Measurements from ENCODE around the gene VAV3.
"Not testable (repeated sequence)": the region's sequence is repeated elsewhere in the genome, so short reads cannot be mapped to it uniquely, and the experiment has no call there.

The VAV3 gene

DNA sequence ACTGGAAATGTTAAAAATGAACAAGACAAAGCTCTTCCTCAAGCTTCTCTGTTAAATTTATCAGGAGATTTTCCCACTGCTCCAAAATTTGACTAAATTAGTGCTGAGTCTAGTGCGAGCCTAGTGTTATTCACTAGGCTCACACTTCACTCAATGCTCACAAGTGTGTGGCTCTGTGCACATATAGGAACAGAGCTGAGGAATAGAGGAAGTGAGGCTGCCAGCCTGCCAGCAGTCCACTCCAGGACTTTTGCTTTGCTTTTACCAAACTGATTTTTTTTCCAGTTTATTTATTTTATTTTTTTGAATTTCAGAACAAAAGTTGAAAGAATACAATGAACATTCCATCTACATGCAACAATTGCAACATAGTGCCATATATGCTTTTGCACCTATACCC lies 87.2 kb downstream of the VAV3 start:
- no peak for DNase-seq

DNA sequence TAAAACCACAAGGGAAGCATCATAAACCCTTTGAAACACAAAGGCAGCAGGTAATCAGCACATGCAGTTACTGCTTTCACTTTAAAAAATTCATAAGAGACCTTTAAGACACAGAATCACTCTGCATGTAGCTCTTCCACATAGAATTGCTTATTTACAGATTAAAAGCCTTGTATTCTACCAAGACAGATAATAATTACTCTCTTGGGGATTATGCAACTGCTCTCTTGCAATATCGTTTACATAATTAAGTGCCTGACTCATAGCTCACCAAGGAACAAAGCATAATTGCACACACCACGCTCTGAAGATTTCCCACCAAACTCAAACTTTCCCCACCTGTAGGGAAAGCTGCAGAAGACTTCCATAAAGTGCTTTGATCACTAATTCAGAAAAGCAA lies 87.9 kb downstream of the VAV3 start:
- DNase-seq, result no peak

DNA sequence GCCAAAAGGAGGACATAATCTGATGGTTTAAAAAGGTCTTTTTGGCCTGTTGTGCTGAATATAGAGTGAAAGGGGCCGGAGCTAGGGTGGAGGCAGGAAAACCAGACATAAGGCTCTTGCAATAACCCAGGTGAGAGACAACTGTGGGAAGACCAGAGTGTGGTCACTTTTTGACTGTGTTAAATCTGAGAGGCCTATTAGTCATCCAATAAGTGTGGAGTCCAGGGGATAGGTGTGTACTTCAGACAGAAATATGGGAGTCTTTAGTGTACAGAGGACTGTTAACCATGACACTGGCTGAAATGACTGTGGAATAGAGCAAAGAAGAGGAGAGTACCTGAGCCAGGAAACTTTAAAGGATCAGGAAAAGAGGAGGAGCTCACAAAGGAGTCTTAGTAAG lies 89.3 kb downstream of the VAV3 start:
- DNase-seq, result no peak

DNA sequence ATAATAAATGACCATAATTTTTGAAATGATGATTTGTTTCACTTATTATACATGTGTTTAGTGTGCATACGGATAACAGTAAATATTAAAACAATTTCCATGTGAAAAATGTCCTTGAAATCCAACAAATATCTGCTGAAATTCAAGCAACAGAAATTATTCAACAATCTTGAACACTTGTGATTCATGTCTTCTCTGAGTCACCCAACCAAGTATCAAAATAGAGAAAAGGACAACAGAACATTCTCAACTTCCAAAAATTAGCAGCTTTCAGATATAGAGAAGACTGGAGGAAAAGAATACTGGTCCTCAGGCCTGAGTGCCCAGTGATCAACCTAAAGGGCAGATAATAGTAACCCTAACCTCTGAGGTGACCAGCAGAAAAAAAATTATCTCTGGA lies 90.8 kb downstream of the VAV3 start:
- DNase-seq, result no peak

DNA sequence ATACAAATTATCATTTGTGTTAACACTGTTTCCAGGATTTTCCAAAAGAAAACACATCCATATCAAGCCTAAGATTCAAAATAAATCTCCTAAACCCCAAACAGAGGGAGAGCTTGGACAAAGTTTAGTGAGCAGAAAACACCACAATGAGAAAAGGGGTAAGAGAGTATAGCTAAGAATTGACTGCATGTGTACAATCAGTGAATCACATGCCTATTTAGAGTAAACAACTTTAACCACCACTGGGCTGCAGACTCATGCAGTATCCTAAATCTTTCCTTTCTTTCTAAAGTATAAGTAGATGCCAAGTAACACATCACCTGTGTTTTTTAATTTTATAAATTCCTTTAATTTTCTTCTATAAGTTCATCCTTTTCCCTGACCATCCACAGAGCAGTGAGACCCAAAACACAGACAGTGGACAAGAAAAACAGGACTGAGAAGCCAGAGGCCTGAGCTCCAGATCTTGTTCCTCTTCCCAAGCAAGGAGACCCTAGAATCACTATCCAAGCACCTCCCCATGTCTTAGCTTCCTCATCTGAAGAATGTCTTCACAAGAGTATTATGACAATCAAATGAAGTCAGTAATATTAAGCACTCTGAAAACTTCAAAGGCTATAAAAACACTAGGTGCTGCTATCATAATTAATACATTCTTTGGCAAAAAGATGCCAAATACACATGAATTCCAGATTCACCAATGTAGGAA lies 93.1 kb downstream of the VAV3 start:
- DNase-seq, result no peak

DNA sequence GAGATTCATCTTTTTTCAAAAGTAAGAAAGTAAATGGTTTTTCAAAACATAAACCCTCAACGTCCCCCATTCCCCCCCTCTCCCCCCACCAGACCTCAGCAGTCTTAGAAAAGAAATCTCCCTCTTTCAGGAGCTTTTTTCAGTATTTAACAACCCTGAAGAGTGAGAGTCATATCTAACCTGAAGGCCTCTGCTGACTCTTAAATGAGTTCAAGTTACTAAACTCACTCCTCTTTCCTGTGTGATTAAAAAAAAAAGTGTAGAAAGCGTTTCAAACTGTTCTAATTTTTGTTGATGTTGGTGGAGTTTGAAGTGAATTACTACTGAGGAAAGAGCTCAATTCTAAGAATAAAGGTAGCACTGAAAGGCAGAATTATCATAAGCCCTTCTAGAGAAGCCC lies 93.7 kb downstream of the VAV3 start:
- DNase-seq, result no peak

DNA sequence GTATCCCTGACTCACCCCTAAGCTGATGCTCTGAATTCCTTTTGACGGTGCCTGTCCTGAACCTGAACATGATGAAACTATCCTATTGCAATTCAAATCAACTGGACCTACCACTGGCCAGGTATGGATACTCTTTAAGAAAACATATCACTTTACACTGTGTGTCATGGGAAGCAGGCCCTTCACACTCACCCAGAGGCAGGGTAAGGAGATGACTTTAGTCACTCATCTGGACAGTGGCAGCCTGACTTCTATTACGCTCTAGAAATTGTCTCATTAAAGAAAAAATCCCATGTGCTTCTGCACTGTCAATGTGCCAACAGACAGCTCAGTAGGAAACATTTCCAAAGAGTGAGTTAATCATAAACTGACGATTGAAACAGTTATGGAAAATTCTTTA lies 94.3 kb downstream of the VAV3 start:
- DNase-seq, result no peak

DNA sequence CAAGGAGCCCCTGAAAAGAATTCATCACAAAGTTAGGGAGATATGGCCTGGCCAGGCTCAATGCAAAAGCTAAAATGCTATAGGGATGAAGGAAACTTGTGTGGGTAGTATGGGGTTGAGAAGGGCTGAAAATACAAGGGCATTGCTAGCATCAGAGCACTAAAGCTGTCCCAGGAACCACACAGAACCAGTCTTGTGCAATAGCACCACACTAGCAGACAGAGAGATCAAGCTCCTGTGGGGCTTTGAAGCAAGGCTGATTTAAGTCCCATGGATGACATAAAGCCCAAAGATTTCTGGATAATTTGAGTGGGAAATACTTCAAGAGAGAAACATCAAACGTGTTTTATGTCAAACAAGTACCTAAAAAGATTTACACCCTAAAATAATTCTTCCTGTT lies 97.1 kb downstream of the VAV3 start:
- DNase-seq, result no peak

DNA sequence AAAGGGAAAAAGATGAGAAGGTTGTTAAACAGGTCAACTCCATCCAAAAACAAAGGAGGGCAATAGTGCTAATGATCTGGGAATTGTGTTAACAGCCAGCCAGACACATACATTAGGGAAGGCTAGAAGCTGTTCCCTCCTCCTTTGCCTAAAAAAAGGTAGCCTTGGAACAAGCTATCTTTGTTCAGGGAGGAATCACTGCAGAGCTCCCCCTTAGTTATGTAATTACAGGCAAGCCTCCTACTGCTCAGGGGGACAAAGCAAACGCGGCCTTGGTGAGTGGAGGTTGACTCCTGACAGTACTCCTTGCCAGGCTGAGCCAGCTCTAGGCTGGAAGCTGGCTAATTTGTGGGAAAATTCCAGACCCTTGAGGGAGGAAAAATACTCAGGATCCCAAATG lies 97.6 kb downstream of the VAV3 start:
- no peak for DNase-seq

DNA sequence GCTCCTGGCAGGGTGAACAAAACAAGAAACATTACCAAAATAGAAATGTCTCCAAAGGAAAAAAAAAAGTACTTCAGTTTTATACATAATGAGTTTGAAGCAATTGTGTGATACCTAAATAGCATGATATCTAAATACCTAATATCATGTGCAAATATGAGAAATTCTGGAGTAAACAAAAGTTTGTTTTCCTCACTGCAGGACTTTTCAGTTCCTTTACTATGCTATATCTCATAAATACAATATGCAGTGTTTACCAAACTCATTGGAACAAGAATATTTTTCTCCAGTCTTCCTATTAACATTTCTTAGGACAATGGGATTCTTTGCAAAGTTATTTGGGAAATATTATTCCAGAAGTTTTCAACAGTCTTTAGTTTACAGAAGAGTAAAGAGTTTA lies 98.1 kb downstream of the VAV3 start:
- DNase-seq, result no peak

DNA sequence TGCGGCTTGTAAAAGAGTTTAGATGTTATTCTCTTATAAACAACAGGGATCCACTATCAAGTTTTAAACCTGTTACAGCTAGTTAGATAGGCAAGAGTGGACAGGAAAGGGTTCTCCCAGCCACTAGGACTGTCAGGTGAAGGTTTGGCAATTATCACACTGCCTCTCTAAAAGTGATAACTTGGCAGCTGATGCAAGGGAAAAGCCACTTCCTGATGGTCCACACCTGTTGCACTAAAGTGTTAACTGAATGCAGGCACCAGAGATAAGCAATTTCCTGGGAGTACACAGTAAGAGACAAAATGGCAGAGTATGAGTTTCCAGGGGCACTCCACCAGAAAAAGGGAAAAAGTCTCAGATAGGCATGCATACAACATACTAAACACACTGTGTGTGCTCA lies 99.4 kb downstream of the VAV3 start:
- DNase-seq, result no peak

DNA sequence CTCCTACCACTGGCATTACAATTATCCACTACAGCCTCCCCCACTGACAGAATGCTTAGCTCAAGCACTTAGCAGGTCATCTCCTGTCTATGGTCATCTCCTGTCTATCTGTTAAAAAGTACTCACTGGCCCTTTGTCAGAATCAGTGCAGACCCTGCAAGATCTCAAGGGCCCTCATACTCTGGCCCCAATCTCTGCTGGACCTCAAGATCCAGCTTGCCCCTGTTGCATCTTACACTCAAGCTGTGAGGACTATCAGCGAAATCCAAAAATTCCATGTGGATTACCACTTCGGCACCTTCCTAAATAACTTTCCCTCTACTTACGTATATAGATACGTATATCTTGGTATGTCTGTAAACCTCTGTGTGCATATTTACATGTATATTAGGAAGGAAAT lies 101.6 kb downstream of the VAV3 start:
- DNase-seq, result no peak

DNA sequence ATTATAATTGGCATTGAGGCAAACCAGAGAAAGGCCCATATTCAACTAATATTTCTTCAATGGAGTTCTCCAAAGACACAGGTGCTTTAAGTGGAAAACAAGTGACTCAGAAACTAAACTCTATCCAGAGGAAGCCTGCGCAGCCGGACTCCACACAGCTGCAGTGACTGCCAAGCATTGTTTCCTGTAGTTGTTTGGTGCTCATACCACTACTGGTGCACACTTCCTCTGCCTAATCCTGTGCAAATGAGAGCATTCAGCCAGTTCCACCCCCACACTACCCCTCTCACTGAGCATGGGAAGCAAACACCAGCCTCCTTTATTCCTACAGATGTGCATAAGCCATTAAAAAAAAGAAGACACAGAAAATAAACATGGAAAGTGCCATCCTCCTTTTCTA lies 102.9 kb downstream of the VAV3 start:
- DNase-seq, result no peak

DNA sequence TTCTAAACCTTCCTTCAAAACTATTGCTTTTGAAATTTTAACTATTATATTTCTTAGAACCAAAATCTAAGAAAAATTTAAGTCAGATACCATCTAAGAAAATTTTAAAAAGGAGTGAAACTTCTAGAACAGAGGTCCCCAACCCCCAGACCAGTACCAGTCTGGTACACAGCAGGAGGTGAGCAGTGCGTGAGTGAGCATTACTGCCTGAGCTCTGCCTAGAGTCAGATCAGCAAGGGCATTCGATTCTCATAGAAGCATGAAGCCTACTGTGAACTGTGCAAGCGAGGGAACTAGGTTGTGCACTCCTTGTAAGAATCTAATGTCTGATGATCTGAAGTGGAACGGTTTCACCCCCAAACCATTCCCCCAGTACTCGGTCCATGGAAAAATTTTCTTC lies 106.7 kb downstream of the VAV3 start:
- DNase-seq, result no peak

DNA sequence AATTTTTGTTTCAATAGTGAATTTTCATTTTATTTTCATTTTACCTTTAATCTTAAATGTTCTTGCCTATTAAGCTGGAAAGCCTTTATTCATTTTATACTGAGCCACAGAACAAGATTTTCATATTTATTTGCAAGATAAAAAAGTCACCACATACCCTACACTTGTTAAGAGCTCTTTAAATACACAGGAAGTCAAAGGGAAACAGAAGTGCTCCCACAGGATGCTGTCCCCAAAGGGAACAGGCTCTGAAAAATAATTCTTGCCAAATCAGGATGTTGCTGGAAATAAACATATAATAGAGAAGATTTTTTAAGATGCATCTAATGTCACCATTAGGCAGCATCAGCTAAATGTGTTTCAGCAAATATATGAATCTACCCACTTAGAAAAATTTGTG lies 113.6 kb downstream of the VAV3 start:
- DNase-seq, result no peak

DNA sequence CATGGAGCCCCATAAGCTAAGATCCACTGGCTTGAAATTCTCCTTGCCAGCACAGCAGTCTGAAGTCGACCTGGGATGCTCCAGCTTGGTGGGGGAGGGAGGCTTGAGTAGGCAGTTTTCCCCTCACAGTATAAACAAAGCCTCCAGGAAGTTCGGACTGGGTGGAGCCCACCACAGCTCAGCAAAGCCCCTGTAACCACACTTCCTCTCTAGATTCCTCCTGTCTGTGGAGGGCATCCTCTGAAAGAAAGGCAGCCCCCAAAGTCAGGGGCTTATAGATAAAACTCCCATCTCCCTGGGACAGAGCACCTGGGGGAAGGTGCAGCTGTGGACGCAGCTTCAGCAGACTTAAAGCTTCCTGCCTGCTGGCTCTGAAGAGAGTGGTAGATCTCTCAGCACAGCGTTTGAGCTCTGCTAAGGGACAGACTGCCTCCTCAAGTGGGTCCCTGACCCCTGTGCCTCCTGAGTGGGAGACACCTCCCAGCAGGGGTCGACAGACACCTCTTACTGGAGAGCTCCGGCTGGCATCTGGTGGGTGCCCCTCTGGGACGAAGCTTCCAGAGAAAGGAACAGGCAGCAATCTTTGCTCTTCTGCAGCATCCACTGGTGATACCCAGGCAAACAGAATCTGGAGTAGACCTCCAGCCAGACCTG lies 120.3 kb downstream of the VAV3 start:
- DNase-seq, result not testable (repeated sequence)

DNA sequence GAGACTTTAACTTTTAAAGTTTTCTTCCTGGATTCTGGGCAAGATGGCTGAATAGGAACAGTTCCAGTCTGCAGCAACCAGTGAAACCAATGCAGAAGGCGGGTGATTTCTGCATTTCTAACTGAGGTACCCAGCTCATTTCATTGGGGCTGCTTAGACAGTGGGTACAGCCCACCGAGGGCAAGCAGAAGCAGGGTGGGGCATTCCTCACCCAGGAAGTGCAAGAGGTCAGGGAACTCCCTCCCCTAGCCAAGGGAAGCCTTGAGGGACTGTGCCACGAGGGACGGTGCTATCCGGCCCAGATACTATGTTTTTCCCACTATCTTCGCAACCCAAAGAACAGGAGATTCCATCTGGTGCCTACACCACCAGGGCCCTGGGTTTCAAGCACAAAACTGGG lies 121.0 kb downstream of the VAV3 start:
- no peak for DNase-seq

DNA sequence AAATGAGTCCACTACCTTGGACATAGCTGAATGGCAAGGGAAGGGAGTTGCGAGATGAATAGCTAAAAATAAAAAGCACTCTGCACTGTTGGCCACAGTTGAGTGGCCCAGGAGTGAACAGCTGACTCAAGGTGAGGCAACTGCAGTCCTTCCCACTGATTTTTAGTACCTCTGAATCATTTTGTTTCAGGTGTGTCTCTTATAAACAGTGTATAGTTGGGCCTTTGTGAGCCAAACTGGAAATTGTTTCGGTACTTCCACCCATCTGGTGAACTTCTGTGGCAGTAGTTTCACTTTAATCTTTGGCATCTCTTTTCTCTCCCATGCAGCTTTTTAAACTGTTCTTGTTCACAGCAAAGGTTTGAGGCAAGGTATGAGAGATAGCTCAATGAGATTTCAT lies 122.7 kb downstream of the VAV3 start:
- DNase-seq, result no peak

DNA sequence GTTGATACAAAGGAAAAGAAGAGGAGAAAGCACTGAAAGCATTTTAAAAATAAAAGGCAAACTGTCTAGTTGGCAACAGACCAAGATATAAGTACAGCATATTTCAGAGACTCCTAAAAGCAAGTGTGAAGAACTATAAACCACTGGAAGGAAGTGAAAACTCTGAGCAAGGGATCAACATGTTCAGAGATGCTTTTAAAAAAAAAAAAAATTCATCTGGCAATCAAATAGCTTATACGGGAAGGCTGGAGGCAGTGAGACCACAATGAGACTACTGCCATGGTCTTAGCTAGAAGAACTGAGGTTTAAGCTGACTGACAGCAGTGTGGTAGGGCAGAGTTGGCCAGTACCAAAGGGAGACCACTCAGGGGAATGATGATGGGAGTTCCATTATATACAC lies 124.3 kb downstream of the VAV3 start:
- no peak for DNase-seq

DNA sequence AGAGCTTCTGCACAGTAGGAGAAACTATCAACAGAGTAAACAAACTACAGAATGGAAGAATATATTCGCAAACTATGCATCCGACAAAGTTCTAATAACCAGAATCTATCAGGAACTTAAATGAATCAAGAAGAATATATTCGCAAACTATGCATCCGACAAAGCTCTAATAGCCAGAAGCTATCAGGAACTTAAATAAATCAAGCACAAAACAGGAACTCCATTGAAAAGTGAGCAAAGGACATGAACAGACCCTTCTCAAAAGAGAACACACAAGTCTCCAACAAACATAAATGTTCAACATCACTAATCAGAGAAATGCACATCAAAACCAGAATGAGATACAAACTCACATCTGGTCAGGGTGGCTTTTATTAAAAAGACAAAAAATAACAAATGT lies 126.9 kb downstream of the VAV3 start:
- no peak for DNase-seq

DNA sequence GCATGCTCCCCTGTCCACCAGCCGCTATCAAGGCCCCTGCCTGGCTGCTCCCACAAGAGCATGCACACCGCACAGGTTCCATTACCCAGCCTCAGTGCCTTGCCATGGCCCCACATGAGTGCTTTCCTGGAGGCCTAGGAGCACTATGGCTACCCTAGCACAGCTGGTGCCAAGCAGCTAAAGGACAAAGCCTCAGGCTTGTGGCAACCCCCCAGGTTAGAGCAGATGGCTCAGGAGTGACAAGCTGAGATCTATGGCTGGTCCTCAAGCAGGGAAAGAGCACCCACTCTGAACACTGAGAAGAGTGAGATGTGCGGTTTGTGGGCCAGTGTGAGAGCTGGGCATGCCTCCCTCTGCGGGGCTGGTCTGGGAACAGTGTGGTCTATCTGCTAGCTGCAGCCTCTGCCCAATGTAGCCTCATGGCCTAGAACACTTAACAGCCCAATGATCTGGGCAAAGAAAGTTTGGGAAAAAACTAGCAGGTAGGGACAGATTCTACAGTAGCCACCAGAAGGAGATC lies 129.8 kb downstream of the VAV3 start:
- DNase-seq, result no peak

DNA sequence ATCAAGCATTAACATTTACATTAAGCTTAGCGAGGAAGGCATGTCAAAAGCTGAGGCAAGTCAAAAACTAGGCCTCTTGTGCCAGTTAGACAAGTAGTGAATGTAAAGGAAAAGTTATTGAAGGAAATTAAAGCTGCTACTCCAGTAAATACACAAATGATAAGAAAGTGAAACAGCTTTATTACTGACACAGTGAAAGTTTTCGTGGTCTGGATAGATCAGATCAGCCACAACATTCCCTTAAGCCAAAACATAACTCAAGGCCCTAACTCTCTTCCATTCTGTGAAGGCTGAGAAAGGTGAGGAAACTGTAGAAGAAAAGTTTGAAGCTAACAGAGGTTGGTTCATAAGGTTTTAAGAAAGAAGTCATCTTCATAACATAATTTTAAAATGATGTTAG lies 131.9 kb downstream of the VAV3 start:
- DNase-seq, result no peak

DNA sequence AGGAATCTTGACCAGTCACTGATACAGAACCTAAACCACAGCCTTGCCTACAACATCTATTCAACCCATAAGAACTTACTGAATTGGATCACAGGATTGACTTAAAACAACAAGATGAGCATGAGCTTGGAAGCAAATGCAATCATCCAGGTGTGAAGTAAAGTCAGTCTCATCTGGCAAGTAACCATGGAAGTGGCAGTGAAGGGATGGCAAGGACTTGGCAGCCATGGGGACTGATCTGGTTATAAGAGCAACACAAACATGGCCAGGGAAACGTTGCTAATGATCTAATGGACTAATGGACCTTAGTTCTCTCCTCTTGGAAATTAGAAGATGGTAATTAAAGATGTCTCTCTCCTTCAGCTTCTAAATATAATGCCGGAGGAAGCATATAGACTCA lies 133.1 kb downstream of the VAV3 start:
- no peak for DNase-seq

DNA sequence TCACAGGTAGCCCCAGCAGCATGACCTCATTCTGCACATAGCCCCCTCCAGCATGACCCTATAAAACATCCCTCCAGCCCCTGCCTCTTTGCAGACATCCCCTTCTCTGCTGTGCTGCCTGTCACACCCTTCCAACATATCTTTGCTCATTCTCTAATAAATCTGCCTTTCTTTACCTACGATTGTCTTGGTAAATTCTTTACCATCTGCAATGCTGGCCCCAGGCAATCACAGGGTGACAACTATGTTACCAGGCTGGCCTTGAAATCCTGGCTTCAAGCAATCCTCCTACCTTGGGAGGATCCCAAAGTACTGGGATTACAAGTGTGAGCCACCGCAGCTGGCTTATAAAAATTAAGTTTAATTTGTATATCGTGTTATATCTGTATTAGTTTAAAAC lies 134.5 kb downstream of the VAV3 start:
- DNase-seq, result no peak

DNA sequence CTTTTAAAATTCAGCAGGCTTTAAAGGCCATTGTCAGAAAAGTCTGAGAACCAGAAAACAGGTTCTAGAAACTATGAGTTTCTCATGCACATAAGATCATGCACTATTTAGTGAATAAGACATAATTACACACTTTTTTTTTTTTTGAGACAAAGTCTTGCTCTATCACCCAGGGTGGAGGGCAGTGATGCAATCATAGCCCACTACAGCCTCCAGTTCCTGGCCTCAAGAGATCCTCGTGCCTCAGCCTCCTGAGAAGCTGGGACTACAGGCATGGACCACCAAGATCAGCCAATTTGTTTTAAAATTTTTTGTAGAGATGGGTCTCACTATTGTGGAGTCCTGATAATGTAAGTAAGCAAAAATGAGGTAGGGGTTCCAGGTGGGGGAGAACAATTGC lies 134.9 kb downstream of the VAV3 start:
- DNase-seq, result no peak

Measured in activated naive CD4-positive, alpha-beta T cell treated with Interleukin-2 at 50 U/mL for 16 hours (primary cell).